Measurements from ENCODE around the gene KRTAP9-9. TPM values are rescaled to one million over a fixed set of nuclear protein-coding genes. Genes with fewer than 3 reads are reported as not detected.

KRTAP9-9 gene
- total RNA-seq: not detected in 2 replicates

DNA sequence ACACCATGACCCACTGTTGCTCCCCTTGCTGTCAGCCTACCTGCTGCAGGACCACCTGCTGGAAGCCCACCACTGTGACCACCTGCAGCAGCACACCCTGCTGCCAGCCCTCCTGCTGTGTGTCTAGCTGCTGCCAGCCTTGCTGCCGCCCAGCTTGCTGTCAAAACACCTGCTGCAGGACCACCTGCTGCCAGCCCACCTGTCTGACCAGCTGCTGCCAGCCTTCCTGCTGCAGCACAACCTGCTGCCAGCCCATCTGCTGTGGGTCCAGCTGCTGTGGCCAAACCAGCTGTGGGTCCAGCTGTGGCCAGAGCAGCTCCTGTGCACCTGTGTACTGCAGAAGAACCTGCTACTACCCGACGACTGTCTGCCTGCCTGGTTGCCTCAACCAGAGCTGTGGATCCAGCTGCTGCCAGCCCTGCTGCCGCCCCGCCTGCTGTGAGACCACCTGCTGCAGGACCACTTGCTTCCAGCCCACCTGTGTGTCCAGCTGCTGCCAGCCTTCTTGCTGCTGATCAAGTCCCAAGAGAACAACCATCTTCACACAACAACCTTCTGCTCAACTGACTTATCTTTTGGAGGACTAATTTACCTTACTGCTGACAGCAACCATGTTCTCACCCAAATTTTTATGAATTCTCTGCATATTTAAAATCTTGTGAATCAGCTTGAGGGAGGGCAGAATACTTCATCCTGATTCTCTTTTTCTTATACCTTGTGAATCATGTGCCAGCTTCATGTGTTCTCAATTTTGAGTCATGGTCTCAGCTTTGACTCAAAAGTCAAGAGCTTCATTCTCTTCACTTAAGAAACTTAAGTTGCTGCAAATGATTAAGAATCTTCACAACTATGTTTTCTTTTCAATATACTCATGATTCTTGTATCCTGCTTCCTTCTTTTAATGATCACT lies at the start of gene KRTAP9-9:
Gene KRTAP9-9, plus strand, starts transcription at position 4 of the 910 bp plus-strand sequence.

DNA sequence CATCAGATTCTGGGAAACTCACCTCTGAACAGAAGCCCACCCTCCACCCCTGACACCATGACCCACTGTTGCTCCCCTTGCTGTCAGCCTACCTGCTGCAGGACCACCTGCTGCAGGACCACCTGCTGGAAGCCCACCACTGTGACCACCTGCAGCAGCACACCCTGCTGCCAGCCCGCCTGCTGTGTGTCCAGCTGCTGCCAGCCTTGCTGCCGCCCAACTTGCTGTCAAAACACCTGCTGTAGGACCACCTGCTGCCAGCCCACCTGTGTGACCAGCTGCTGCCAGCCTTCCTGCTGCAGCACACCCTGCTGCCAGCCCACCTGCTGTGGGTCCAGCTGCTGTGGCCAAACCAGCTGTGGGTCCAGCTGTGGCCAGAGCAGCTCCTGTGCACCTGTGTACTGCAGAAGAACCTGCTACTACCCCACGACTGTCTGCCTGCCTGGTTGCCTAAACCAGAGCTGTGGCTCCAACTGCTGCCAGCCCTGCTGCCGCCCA lies 28.5 kb upstream of the KRTAP9-9 start, which contains the start of gene KRTAP9-2:
Gene KRTAP9-2, plus strand, starts transcription at position 51 of the 498 bp plus-strand sequence. Its CDS starts 7 bp downstream, at position 58.

DNA sequence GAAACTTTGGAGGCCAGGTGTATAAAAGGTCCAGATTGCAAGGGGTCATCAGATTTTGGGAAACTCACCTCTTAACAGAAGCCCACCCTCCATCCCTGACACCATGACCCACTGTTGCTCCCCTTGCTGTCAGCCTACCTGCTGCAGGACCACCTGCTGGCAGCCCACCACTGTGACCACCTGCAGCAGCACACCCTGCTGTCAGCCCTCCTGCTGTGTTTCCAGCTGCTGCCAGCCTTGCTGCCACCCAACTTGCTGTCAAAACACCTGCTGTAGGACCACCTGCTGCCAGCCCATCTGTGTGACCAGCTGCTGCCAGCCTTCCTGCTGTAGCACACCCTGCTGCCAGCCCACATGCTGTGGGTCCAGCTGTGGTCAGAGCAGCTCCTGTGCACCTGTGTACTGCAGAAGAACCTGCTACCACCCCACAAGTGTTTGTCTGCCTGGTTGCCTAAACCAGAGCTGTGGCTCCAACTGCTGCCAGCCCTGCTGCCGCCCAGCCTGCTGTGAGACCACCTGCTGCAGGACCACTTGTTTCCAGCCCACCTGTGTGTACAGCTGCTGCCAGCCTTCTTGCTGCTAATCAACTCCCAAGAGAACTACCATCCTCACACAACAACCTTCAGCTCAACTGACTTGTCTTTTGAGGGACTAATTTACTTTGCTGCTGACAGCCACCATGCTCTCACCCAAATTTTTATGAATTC lies 22.6 kb upstream of the KRTAP9-9 start, which contains the start of gene KRTAP9-3:
Gene KRTAP9-3, plus strand, starts transcription at position 51 of the 707 bp plus-strand sequence. Its CDS starts 53 bp downstream, at position 104.

DNA sequence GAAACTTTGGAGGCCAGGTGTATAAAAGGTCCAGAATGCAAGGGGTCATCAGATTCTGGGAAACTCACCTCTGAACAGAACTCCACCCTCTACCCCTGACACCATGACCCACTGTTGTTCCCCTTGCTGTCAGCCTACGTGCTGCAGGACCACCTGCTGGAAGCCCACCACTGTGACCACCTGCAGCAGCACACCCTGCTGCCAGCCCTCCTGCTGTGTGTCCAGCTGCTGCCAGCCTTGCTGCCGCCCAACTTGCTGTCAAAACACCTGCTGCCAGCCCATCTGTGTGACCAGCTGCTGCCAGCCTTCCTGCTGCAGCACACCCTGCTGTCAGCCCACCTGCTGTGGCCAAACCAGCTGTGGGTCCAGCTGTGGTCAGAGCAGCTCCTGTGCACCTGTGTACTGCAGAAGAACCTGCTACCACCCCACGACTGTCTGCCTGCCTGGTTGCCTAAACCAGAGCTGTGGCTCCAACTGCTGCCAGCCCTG lies 17.2 kb upstream of the KRTAP9-9 start, which contains the start of gene KRTAP9-8:
Gene KRTAP9-8, plus strand, starts transcription at position 51 of the 489 bp plus-strand sequence. Its CDS starts 53 bp downstream, at position 104.

DNA sequence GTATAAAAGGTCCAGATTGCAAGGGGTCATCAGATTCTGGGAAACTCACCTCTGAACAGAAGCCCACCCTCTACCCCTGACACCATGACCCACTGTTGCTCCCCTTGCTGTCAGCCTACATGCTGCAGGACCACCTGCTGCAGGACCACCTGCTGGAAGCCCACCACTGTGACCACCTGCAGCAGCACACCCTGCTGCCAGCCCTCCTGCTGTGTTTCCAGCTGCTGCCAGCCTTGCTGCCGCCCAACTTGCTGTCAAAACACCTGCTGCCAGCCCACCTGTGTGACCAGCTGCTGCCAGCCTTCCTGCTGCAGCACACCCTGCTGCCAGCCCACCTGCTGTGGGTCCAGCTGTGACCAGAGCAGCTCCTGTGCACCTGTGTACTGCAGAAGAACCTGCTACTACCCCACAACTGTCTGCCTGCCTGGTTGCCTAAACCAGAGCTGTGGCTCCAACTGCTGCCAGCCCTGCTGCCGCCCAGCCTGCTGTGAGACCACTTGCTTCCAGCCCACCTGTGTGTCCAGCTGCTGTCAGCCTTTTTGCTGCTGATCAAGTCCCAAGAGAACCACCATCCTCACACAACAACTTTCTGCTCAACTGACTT lies 5.4 kb upstream of the KRTAP9-9 start, which contains the start of gene KRTAP9-4:
Gene KRTAP9-4, plus strand, starts transcription at position 51 of the 604 bp plus-strand sequence. Its CDS starts 34 bp downstream, at position 85.

DNA sequence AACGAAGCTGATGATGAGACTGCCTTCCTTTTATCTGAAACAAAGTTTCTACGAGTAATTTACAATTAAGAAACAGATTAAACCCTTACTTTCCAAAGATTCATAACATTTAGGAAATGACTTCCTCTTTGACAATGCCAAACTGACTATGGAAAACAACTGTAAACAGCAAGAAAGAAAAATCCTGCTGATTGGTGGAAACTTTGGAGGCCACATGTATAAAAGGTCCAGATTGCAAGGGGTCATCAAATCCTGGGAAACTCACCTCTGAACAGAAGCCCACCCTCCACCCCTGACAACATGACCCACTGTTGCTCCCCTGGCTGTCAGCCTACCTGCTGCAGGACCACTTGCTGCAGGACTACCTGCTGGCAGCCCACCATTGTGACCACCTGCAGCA lies 9.9 kb downstream of the KRTAP9-9 start, which contains the start of gene KRTAP9-6:
Gene KRTAP9-6, plus strand, starts transcription at position 301 of the 400 bp plus-strand sequence. Its CDS starts 0 bp downstream, at position 301.

DNA sequence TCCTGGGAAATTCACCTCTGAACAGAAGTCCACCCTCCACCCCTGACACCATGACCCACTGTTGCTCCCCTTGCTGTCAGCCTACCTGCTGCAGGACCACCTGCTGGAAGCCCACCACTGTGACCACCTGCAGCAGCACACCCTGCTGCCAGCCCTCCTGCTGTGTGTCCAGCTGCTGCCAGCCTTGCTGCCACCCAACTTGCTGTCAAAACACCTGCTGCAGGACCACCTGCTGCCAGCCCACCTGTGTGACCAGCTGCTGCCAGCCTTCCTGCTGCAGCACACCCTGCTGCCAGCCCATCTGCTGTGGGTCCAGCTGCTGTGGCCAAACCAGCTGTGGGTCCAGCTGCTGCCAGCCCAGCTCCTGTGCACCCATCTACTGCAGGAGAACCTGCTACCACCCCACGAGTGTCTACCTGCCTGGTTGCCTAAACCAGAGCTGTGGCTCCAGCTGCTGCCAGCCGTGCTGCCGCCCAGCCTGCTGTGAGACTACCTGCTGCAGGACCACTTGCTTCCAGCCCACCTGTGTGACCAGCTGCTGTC lies 20.5 kb downstream of the KRTAP9-9 start, which contains the start of gene KRTAP9-7:
Gene KRTAP9-7, plus strand, starts transcription at position 51 of the 543 bp plus-strand sequence. Its CDS starts 0 bp downstream, at position 51.

DNA sequence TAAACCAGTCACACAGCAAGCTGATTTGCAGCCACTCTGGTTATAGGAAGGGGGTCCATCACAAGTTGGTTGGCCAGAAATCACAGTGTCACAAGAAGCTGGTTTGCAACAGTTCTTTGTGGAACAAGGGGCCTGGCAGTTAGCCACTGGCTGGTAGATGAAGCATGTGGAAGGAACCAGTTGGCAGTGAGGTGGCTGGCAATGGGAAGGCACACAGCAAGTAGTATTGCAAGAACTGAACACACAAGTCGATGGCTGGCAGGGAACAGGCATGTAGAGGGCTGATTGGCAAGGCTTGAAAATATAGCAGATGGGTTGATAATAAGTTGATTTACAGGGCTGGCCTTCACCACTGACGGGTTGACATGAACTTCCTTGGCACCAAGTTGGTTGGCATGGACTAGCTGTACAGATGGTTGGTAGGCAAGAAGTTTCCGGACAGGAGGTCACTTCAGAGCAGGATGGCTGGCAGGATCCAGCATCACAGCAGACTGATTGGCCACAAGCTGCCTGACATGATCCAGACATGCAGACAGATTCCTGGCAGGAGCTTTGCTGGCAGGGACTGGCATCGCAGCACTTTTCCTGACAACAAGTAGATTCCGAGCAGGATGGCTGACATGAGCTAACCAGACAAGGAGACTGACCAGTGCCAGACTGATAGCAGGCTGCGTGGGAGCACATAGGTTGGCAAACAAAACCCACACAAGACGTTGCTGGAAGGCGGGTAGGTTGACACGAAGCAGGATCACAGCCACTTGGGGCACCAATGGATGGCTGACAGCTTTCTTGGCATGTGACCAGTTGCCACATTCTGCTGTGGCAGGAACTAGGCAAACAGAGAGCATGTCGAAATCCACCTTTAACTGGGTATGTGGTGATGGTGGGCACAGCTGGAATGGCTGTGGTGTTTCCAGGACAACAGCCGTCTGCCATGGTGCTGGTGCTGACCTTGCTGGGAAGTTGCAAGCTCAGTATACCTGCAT lies 47.0 kb downstream of the KRTAP9-9 start, which contains the start of gene KRTAP29-1:
Gene KRTAP29-1, minus strand, starts transcription at position 936 of the 986 bp plus-strand sequence. Its CDS starts 0 bp downstream, at position 936.

Other genes starting within 250 kb of the KRTAP9-9 start
- gene KRTAP3-1, start 246.3 kb upstream of the KRTAP9-9 start, total RNA-seq: not detected in 2 replicates
- 10.1 TPM in 1 of 2 replicates, not detected in the other for gene KRTAP1-5, start 228.2 kb upstream of the KRTAP9-9 start, total RNA-seq
- gene KRTAP1-4, start 225.2 kb upstream of the KRTAP9-9 start, total RNA-seq: not detected in 2 replicates
- not detected in 2 replicates for gene KRTAP1-3, start 220.5 kb upstream of the KRTAP9-9 start, total RNA-seq
- gene KRTAP1-1, start 213.9 kb upstream of the KRTAP9-9 start, total RNA-seq: not detected in 2 replicates
- not detected in 2 replicates for gene KRTAP2-1, start 208.1 kb upstream of the KRTAP9-9 start, total RNA-seq
- gene KRTAP2-2, start 200.2 kb upstream of the KRTAP9-9 start, total RNA-seq: not detected in 2 replicates
- 1.9 TPM in 1 of 2 replicates, not detected in the other for gene KRTAP2-3, start 195.3 kb upstream of the KRTAP9-9 start, total RNA-seq
- not detected in 2 replicates for gene KRTAP2-4, start 189.5 kb upstream of the KRTAP9-9 start, total RNA-seq
- not detected in 2 replicates for gene KRTAP4-7, start 171.2 kb upstream of the KRTAP9-9 start, total RNA-seq
- not detected in 2 replicates for gene KRTAP4-8, start 157.2 kb upstream of the KRTAP9-9 start, total RNA-seq
- gene KRTAP4-16, start 153.2 kb upstream of the KRTAP9-9 start, total RNA-seq: not detected in 2 replicates
- not detected in 2 replicates for gene KRTAP4-9, start 150.0 kb upstream of the KRTAP9-9 start, total RNA-seq
- not detected in 2 replicates for gene KRTAP4-11, start 137.0 kb upstream of the KRTAP9-9 start, total RNA-seq
- not detected in 2 replicates for gene KRTAP4-12, start 131.2 kb upstream of the KRTAP9-9 start, total RNA-seq
- gene KRTAP4-6, start 114.8 kb upstream of the KRTAP9-9 start, total RNA-seq: not detected in 2 replicates
- gene KRTAP4-5, start 105.6 kb upstream of the KRTAP9-9 start, total RNA-seq: not detected in 2 replicates
- gene KRTAP4-4, start 94.6 kb upstream of the KRTAP9-9 start, total RNA-seq: not detected in 2 replicates
- gene KRTAP4-3, start 87.2 kb upstream of the KRTAP9-9 start, total RNA-seq: not detected in 2 replicates
- gene KRTAP4-2, start 77.2 kb upstream of the KRTAP9-9 start, total RNA-seq: not detected in 2 replicates
- 0.13 TPM in 1 of 2 replicates, not detected in the other for gene KRTAP4-1, start 70.5 kb upstream of the KRTAP9-9 start, total RNA-seq
- gene KRTAP9-1, start 65.5 kb upstream of the KRTAP9-9 start, total RNA-seq: not detected in 2 replicates
- not detected in 2 replicates for gene KRTAP9-2, start 28.7 kb upstream of the KRTAP9-9 start, total RNA-seq
- not detected in 2 replicates for gene KRTAP9-3, start 22.9 kb upstream of the KRTAP9-9 start, total RNA-seq
- not detected in 2 replicates for gene KRTAP9-8, start 17.4 kb upstream of the KRTAP9-9 start, total RNA-seq
- gene KRTAP9-4, start 5.7 kb upstream of the KRTAP9-9 start, total RNA-seq: not detected in 2 replicates
- not detected in 2 replicates for gene KRTAP9-6, start 10.0 kb downstream of the KRTAP9-9 start, total RNA-seq
- not detected in 2 replicates for gene KRTAP9-7, start 20.3 kb downstream of the KRTAP9-9 start, total RNA-seq
- not detected in 2 replicates for gene KRTAP29-1, start 47.5 kb downstream of the KRTAP9-9 start, total RNA-seq
- gene KRTAP16-1, start 53.9 kb downstream of the KRTAP9-9 start, total RNA-seq: not detected in 2 replicates
- gene KRTAP17-1, start 60.3 kb downstream of the KRTAP9-9 start, total RNA-seq: not detected in 2 replicates
- gene KRT33A, start 95.4 kb downstream of the KRTAP9-9 start, total RNA-seq: not detected in 2 replicates
- not detected in 2 replicates for gene KRT33B, start 114.4 kb downstream of the KRTAP9-9 start, total RNA-seq
- 8.0 TPM in 1 of 2 replicates, not detected in the other for gene KRT34, start 126.9 kb downstream of the KRTAP9-9 start, total RNA-seq
- gene KRT31, start 142.2 kb downstream of the KRTAP9-9 start, total RNA-seq: not detected in 2 replicates
- gene KRT37, start 169.2 kb downstream of the KRTAP9-9 start, total RNA-seq: not detected in 2 replicates
- gene KRT38, start 185.6 kb downstream of the KRTAP9-9 start, total RNA-seq: not detected in 2 replicates
- 0.13 TPM in 1 of 2 replicates, not detected in the other for gene KRT32, start 212.0 kb downstream of the KRTAP9-9 start, total RNA-seq
- not detected in 2 replicates for gene KRT35, start 225.8 kb downstream of the KRTAP9-9 start, total RNA-seq
- gene KRT36, start 234.5 kb downstream of the KRTAP9-9 start, total RNA-seq: not detected in 2 replicates